ENCODE results near the gene SLC22A5.

- TF ChIP-seq CTCF (IDR thresholded peaks at IDR 0.05; ENCODE audit: control extremely low read depth in 1 of 3, insufficient read depth in 1 of 3, low read depth in 1 of 3, low read length in 3 of 3): no peak
- no peak for TF ChIP-seq ATF3 (IDR thresholded peaks at IDR 0.05; ENCODE audit: insufficient read depth, low read depth, low read length)
- TF ChIP-seq YY1 (IDR thresholded peaks at IDR 0.05; ENCODE audit: low read depth, low read length): no peak
- no peak for TF ChIP-seq MAX (IDR thresholded peaks at IDR 0.05)
- TF ChIP-seq RFX5 (IDR thresholded peaks at IDR 0.05; ENCODE audit: borderline replicate concordance, low read depth, low read length): no peak
- TF ChIP-seq CEBPB (IDR thresholded peaks at IDR 0.05; ENCODE audit: low read depth, low read length): no peak
- TF ChIP-seq POLR2AphosphoS5 (IDR thresholded peaks at IDR 0.05; ENCODE audit: low read depth, low read length): no peak
- no peak for TF ChIP-seq RAD21 (IDR thresholded peaks at IDR 0.05 in 1 of 2, conservative IDR thresholded peaks at IDR 0.05 in 1 of 2; ENCODE audit: low read depth in 2 of 2, low read length in 2 of 2)
These were observed 60.2 kb downstream of the SLC22A5 start for GRCh38 chr5:132429463-132430440.

All from H1 (cell line).